OCI-LY1 (cell line): ENCODE measurements around the gene SLC2A4RG.
"Not testable (repeated sequence)": the region's sequence is repeated elsewhere in the genome, so short reads cannot be mapped to it uniquely, and the experiment has no call there.

ENCODE experiments used
- EZH2 ChIP-seq: fragments of 200-600 bp; sonication (generic), shearing (Covaris generic); IDR thresholded peaks from 2 replicates; pipeline ENCODE4 v1.8.0; 2017; ENCODE audit warnings: borderline replicate concordance, mixed run types, mild to moderate bottlenecking, antibody characterized with exemption, low read length, moderate library complexity, mixed read lengths
- TF ChIP-seq, protein P1 (sequence below): fragments of 200-600 bp; sonication (generic), shearing (Covaris generic); IDR thresholded peaks from 2 replicates; pipeline ENCODE4 v1.5.1; 2017; ENCODE audit warnings: mild to moderate bottlenecking, antibody characterized with exemption, low read length, moderate library complexity, mixed read lengths

DNA sequence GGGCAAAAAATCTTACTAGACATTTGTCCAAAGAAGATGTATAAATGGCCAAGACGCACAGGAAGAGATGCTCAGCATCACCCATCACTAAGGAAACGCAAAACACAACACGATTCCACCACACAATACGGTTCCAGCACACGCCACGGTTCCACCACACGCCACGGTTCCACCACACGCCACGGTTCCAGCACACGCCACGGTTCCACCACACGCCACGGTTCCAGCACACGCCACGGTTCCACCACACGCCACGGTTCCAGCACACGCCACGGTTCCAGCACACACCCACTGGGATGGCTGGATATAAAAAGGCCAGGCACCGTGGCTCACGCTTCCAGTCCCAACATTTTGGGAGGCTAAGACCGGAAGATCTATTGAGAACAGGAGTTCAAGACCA is 37.3 kb downstream of the SLC2A4RG start:
- TF ChIP-seq, protein P1, sequence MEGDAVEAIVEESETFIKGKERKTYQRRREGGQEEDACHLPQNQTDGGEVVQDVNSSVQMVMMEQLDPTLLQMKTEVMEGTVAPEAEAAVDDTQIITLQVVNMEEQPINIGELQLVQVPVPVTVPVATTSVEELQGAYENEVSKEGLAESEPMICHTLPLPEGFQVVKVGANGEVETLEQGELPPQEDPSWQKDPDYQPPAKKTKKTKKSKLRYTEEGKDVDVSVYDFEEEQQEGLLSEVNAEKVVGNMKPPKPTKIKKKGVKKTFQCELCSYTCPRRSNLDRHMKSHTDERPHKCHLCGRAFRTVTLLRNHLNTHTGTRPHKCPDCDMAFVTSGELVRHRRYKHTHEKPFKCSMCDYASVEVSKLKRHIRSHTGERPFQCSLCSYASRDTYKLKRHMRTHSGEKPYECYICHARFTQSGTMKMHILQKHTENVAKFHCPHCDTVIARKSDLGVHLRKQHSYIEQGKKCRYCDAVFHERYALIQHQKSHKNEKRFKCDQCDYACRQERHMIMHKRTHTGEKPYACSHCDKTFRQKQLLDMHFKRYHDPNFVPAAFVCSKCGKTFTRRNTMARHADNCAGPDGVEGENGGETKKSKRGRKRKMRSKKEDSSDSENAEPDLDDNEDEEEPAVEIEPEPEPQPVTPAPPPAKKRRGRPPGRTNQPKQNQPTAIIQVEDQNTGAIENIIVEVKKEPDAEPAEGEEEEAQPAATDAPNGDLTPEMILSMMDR: not testable (repeated sequence)
- TF ChIP-seq EZH2: not testable (repeated sequence)
